ENCODE measurements around the gene GMDS. TPM values are rescaled to one million over a fixed set of nuclear protein-coding genes. Genes with fewer than 3 reads are reported as not detected.

Gene GMDS
- total and polyA plus RNA-seq, 2 donors (not counting 1 experiment from before 2014, with no cell fraction given) = 11.5 to 16.4 TPM

DNA sequence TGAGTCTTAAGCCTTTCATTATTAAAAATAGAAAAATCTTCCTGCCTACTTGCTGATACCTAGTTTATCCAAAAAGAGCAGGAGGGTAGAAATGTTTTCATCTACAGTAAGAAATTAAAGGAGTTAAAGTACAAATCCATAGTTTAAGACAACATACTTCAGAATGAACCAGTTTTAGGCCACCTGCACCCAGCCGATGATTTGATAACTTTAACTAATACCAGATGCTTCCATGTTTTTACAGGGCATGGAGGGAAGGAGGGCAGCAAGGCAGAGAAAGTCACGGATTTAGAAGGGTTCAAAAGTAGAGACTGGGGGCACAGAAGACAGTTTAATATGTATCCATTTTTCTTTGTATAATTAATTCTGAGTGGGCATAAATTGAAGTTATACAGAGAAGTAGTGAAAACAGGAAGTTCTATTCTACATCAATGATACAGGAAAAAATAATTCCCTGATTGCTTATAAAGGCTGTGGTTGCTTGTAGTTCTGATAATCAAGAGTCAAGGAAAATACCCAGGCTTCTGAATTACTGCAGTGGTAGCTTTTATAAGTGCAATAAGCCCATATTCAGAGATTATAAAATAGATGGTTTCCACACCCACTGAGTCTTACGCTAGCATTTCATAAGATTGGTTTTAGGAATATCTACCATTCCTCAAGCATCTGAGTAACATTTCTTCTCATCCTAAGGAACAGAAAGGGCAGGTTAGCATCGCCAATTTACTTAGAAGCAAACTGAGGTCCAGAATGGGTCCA is 72.0 kb downstream of the GMDS start:
- Mint-ChIP-seq H3K27ac (no peak overlapping the region), H3K9me3 (ENCODE audit: insufficient read depth) (peaks cover 7% of the 10 kb centered on the region), H3K4me1 (peaks cover 7% of the 10 kb centered on the region), H3K4me3 (no peak overlapping the region), H3K27me3 (no peaks in the 10 kb centered on the region)
- intact Hi-C loops (cut with micrococcal nuclease) = no loop called here
- Histone ChIP-seq H2AFZ (ENCODE audit: insufficient read depth, low read depth, low read length, poor library complexity, severe bottlenecking) (no peak overlapping the region), H4K20me1 (ENCODE audit: control insufficient read depth, insufficient read depth, low read length, poor library complexity, severe bottlenecking) (no peaks in the 10 kb centered on the region), H3K36me3 (replicated peaks in 1 of 2; ENCODE audit: control extremely low read depth in 1 of 2, control insufficient read depth in 1 of 2, extremely low read depth in 1 of 2, insufficient read depth in 2 of 2, low read length in 1 of 2) (no peaks in the 10 kb centered on the region), H3K4me1 (ENCODE audit: control insufficient read depth in 2 of 2, insufficient read depth in 2 of 2, low read length in 2 of 2) (peaks cover 0 to 6% of the 10 kb centered on the region in 2 donors), H3K4me3 (ENCODE audit: control extremely low read depth in 1 of 5, extremely low read depth in 1 of 5, insufficient read depth in 1 of 5, low read depth in 2 of 5, low read length in 4 of 5) (no peak overlapping the region), H3K9ac (ENCODE audit: low read length) (no peak overlapping the region), H3K79me2 (ENCODE audit: control insufficient read depth, insufficient read depth, low read length) (peaks cover 20% of the 10 kb centered on the region), H3K27ac (ENCODE audit: low read length in 2 of 2) (no peak overlapping the region), H3K27me3 (replicated peaks in 1 of 4; ENCODE audit: control extremely low read depth in 1 of 4, control insufficient read depth in 3 of 4, insufficient read depth in 4 of 4, low read length in 3 of 4) (no peaks in the 10 kb centered on the region), H3K4me2 (replicated peaks; ENCODE audit: low read depth, low read length, poor library complexity, severe bottlenecking) (no peak overlapping the region), H3K9me3 (ENCODE audit: control extremely low read depth in 1 of 3, control insufficient read depth in 2 of 3, insufficient read depth in 1 of 3, low read length in 2 of 3) (peaks cover 0 to 6% (median 4%) of the 10 kb centered on the region in 3 donors)
- POLR2A ChIA-PET = no interaction called here
- ATAC-seq (ENCODE audit: low read depth) = no peak
- CTCF ChIA-PET = no interaction called here
- DNase-seq = no peak
- TF ChIP-seq, protein P1, sequence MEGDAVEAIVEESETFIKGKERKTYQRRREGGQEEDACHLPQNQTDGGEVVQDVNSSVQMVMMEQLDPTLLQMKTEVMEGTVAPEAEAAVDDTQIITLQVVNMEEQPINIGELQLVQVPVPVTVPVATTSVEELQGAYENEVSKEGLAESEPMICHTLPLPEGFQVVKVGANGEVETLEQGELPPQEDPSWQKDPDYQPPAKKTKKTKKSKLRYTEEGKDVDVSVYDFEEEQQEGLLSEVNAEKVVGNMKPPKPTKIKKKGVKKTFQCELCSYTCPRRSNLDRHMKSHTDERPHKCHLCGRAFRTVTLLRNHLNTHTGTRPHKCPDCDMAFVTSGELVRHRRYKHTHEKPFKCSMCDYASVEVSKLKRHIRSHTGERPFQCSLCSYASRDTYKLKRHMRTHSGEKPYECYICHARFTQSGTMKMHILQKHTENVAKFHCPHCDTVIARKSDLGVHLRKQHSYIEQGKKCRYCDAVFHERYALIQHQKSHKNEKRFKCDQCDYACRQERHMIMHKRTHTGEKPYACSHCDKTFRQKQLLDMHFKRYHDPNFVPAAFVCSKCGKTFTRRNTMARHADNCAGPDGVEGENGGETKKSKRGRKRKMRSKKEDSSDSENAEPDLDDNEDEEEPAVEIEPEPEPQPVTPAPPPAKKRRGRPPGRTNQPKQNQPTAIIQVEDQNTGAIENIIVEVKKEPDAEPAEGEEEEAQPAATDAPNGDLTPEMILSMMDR (IDR thresholded peaks at IDR 0.05) = no peak
- TF ChIP-seq EZH2 (IDR thresholded peaks at IDR 0.05; ENCODE audit: borderline replicate concordance, insufficient read depth, low read depth, low read length, poor library complexity, severe bottlenecking) = no peak
- no CpG with 5 or more reads among the region's 4 CpGs for WGBS (ENCODE audit: insufficient coverage)

GRCh38 chr6:2171728-2172127 is 73.7 kb downstream of the GMDS start:
- POLR2A ChIA-PET = no interaction called here

More at GRCh38 chr6:2171728-2172127, 73.7 kb downstream of the GMDS start:
- H3K27ac Mint-ChIP-seq = no peak overlapping the region
- no peak for DNase-seq
- no peak overlapping the region for H3K4me3 Mint-ChIP-seq
- H3K9ac ChIP-seq (ENCODE audit: low read length) = no peak overlapping the region
- H3K27ac ChIP-seq (ENCODE audit: low read length in 2 of 2) = no peak overlapping the region
- CTCF ChIA-PET = no interaction called here
- peaks cover 10% of the 10 kb centered on the region for H3K4me1 Mint-ChIP-seq
- peaks cover 0 to 9% of the 10 kb centered on the region in 2 donors for H3K4me1 ChIP-seq (ENCODE audit: control insufficient read depth in 2 of 2, insufficient read depth in 2 of 2, low read length in 2 of 2)
- no peak for ATAC-seq (ENCODE audit: low read depth)
- H2AFZ ChIP-seq (ENCODE audit: insufficient read depth, low read depth, low read length, poor library complexity, severe bottlenecking) = no peak overlapping the region
- H3K4me2 ChIP-seq (replicated peaks; ENCODE audit: low read depth, low read length, poor library complexity, severe bottlenecking) = no peak overlapping the region
- no peak for TF ChIP-seq EZH2 (IDR thresholded peaks at IDR 0.05; ENCODE audit: borderline replicate concordance, insufficient read depth, low read depth, low read length, poor library complexity, severe bottlenecking)
- TF ChIP-seq, protein P1 (IDR thresholded peaks at IDR 0.05) = no peak
- H3K4me3 ChIP-seq (ENCODE audit: control extremely low read depth in 1 of 5, extremely low read depth in 1 of 5, insufficient read depth in 1 of 5, low read depth in 2 of 5, low read length in 4 of 5) = no peak overlapping the region
- no peaks in the 10 kb centered on the region for H3K36me3 ChIP-seq (replicated peaks in 1 of 2; ENCODE audit: control extremely low read depth in 1 of 2, control insufficient read depth in 1 of 2, extremely low read depth in 1 of 2, insufficient read depth in 2 of 2, low read length in 1 of 2)
- H3K9me3 Mint-ChIP-seq (ENCODE audit: insufficient read depth) = no peaks in the 10 kb centered on the region
- no peaks in the 10 kb centered on the region for H3K9me3 ChIP-seq (ENCODE audit: control extremely low read depth in 1 of 3, control insufficient read depth in 2 of 3, insufficient read depth in 1 of 3, low read length in 2 of 3)
- intact Hi-C loops (cut with micrococcal nuclease) = no loop called here
- no peaks in the 10 kb centered on the region for H3K27me3 ChIP-seq (replicated peaks in 1 of 4; ENCODE audit: control extremely low read depth in 1 of 4, control insufficient read depth in 3 of 4, insufficient read depth in 4 of 4, low read length in 3 of 4)
- no peaks in the 10 kb centered on the region for H4K20me1 ChIP-seq (ENCODE audit: control insufficient read depth, insufficient read depth, low read length, poor library complexity, severe bottlenecking)
- peaks cover 13% of the 10 kb centered on the region for H3K79me2 ChIP-seq (ENCODE audit: control insufficient read depth, insufficient read depth, low read length)
- WGBS (ENCODE audit: insufficient coverage) = 36% methylated on average over 3 of the region's 5 CpGs
- H3K27me3 Mint-ChIP-seq = no peaks in the 10 kb centered on the region
